GM19025 (cell line): ENCODE data around the gene SIVA1.

Experiments
- ATAC-seq: cut with Tn5 transposase; IDR thresholded peaks from one replicate; pipeline ENCODE4 v1.9.1; 2021; ENCODE audit warnings: mild to moderate bottlenecking, low read depth, moderate library complexity; ENCODE audit not compliant: unreplicated experiment

SIVA1 gene, protein sequence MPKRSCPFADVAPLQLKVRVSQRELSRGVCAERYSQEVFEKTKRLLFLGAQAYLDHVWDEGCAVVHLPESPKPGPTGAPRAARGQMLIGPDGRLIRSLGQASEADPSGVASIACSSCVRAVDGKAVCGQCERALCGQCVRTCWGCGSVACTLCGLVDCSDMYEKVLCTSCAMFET

DNA sequence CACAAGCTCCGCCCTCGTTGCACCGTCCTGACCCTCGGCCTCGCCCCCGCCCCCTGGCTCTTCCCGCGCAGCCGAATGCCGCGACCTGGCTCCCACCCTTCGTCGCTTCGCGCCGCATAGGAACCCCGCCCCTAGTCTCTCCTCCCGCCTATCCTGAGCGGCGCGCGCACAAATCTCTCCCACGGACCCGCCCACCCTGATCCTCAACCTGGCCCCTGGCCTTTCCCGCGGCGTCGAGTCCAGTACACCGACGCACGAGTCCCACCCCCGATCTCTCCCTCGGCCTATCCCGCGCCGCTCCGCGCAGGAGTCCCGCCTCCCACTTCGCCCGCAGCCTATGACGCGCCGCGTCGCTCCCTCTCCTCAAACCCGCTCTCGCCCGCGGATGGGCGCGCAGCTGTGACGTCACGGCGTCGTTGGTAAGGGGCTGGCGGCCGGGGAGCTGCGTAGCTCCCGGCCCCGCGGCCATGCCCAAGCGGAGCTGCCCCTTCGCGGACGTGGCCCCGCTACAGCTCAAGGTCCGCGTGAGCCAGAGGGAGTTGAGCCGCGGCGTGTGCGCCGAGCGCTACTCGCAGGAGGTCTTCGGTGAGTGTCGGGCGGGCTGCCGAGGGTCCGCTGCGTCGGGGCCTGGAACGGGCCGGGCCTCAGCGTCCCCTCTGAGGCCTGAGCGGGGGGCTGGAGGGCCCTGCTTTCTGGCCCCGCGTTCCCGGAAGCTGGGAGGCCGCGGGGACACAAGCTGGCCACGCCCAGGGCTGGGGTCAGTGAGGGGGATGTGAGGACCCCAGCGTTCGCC lies at the start of gene SIVA1:
Gene SIVA1, plus strand, starts transcription at position 413 of the 793 bp plus-strand sequence. Its CDS starts 55 bp downstream, at position 468.
- peak; percentile 86 for ATAC-seq

DNA sequence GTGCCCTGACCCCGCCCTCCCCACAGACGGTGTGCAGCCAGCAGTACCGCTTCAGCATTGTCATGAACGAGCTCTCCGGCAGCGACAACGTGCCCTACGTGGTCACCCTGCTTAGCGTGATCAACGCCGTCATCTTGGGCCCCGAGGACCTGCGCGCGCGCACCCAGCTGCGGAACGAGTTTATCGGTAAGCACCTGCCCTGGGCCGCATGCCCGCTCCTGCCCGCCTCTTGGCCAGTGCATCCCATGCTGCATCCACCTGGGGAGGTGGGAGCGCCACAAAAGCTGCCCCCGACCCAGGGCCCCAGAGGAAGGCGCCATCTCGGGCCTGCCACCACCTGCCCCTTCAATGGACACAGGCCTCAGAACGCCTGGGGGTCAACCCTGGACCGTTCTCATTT lies 49.7 kb upstream of the SIVA1 start:
- ATAC-seq: no peak

DNA sequence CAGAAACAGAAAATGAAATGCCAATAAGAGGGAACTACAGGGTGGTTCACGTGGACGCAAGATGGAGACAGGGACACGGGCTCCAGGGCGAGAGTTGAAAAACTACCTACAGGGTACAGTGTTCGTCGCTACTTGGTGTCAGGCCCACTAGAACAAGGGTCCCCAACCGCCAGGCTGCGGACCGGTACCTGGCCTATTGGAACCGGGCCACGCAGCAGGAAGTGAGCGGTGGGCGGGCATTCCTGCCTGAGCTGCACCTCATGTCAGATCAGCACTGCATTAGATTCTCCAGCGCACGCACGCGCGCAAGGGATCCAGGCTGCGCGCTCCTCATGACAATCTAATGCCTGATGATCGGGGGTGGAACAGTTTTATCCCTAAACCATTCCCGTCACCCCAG lies 48.7 kb upstream of the SIVA1 start:
- no peak for ATAC-seq

DNA sequence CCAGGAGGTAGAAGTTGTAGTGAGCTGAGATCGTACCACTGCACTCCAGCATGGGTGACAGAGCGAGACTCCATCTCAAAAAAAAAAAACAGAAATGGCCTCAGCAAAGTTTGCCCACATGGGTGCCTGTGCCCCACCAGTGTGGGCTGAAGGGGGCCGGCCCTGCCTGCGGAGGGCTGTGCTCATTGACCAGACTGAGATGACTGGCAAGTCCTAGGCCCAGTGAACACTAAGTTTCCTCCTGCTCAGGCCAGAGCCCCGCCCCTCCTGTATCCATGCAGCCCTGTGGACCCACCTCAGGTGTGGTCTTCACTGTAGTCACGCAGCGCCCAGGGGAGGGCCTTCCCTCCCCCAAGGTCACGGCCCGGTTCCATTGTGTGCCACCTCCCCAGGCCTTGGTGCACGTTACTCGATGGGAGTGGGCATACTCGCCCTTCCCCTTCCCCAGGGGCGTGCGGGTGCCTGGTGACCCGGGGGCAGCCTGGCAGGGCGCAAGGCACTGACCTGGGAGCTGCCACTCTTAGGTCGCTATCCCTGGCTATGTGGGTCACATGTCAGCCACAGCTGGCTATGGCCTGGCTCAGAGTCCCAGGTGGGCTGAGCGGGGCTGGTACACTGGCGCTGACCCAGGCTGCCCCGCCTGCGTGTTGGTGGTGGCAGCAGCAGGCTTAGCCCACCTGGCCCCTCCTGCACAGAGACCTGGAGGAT lies 47.5 kb upstream of the SIVA1 start:
- no peak for ATAC-seq

DNA sequence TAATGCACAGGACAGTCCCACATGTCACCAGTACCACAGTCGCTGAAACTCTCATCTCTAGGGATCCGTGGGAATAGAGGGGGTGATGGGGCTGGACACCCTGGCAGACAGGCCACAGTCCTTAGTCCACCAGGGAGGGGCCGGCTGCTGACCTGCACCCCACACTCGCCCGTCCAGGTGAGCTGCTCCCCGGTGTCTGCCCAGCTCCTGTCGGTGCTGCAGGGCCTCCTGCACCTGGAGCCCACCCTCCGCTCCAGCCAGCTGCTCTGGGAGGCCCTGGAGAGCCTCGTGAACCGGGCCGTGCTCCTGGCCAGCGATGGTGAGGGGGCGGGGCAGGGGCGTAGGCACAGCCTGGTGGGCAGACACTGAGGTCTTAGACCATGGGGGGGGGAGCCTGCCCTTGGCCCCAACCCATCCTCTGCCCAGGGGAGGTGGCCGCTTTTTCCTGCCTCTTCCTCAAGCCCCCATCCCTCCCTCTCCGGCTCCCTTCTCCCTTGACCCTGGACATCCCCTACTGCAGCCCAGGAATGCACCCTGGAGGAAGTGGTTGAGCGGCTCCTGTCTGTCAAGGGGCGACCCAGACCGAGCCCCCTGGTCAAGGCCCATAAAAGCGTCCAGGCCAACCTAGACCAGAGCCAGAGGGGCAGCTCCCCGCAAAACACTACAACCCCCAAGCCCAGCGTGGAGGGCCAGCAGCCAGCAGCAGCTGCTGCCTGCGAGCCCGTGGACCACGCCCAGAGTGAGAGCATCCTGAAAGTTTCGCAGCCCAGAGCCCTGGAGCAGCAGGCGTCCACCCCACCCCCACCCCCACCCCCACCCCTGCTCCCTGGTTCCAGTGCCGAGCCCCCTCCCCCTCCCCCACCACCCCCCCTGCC lies 46.0 kb upstream of the SIVA1 start:
- no peak for ATAC-seq

DNA sequence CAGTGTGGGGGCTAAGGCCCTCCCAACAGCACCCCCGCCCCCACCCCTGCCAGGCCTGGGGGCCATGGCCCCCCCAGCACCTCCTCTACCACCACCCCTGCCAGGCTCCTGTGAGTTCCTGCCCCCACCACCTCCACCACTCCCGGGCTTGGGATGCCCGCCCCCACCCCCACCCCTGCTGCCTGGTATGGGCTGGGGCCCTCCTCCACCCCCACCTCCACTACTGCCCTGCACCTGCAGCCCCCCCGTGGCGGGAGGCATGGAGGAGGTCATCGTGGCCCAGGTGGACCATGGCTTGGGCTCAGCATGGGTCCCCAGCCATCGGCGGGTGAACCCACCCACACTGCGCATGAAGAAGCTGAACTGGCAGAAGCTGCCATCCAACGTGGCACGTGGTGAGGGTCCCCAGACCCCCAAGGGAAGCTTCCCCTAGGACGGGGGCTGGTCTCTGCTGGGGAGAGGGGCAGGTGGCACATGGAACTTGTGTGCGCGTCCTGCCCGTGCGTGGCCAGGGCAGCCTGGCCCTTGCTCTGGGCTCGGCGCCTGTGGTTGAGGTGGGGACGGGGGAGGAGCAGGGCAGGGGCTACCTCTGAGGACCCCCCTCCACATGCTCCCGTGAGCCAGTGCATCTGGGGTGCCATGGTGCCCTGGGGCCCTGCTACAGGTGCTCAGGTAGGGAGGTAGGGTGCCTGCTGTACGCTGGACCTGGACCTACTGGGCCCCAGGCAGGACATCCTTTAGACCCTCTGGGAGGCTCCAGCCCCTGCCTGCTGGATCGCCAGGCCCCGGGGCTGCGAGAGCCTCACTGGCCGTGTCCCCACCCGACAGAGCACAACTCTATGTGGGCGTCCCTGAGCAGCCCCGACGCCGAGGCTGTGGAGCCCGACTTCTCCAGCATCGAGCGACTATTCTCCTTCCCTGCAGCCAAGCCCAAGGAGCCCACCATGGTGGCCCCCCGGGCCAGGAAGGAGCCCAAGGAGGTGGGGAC lies 45.0 kb upstream of the SIVA1 start:
- ATAC-seq: no peak

DNA sequence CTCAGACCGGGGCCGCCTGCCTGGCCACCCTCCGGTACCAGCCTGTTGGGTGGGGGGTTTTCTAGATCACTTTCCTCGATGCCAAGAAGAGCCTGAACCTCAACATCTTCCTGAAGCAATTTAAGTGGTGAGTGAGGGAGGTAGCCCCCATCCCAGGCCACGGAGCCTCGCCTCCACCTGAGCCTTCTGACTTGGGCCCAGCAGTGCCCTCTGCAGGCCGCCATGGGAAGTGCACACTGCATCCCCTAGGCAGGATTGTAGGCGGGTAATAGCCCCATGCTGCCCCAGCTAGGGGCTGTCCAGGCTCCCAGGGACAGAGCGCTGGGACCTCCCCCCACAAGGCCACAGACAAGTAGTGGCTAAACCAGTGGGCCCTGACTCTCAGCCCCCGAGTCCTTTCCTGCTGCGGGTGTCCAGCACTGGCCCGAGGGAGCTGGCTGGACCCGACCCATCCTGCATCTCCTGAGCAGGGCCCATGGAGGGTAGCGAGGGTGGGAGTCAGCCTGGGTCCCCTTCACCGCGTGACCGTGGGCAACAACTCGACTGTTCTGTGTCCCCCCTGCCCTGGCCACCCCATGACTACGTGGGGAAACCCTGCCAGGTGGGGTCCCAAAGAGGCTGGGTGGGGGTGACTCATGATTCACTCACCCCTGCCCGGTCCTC lies 44.2 kb upstream of the SIVA1 start:
- no peak for ATAC-seq

DNA sequence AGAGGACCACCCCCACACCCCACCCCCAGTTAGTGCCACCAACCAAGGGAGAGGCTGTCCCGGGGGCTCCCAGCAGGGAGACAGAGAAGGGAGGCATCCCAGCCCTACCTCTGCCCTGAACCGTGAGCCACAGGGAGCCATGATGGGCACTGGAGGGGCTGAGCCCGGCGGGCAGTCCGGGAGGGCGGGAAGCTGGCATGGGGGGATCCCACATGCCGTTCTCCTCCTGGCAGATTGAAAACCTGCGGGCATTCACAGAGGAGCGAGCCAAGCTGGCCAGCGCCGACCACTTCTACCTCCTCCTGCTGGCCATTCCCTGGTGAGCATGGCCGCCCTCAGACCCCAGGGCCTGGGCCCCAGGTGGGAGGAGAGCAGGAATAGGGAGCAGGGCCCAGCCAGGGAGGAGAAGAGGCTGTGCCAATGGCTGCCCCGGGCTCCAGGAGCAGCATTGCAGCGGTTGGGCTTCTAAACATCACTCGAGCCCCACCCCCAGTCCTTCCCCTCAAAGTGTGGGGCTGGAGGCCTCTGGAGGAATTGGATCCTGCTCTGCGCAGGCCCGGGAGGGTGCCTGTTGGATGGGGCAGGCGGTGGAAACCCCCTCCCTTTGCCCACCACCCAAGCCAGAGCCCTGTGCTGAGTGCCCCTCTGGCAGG lies 43.4 kb upstream of the SIVA1 start:
- ATAC-seq: no peak

DNA sequence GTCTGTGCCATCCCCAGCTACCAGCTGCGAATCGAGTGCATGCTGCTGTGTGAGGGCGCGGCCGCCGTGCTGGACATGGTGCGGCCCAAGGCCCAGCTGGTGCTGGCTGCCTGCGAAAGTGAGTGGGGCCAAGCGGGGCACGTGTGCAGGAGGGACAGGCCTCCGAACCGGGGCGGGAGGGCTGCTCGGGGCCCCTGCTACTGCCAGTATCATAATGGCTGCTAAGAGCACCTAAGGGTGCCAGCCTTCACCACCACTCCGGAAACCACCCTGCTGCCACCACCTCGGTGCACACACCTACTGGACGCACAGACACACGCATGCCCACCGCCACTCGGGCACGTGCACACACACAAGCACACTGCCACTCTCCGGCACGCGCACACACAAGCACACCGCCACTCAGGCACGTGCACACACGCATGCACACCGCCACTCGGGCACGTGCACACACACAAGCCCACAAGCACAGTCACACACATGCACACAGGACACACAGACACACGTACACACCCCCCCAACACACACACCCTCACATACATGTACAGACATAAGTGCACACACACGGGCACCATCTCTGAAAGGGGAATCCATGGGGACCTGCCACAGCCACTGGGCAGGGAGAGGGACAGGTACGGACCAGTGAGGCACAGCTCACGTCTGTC lies 42.7 kb upstream of the SIVA1 start:
- ATAC-seq: no peak

DNA sequence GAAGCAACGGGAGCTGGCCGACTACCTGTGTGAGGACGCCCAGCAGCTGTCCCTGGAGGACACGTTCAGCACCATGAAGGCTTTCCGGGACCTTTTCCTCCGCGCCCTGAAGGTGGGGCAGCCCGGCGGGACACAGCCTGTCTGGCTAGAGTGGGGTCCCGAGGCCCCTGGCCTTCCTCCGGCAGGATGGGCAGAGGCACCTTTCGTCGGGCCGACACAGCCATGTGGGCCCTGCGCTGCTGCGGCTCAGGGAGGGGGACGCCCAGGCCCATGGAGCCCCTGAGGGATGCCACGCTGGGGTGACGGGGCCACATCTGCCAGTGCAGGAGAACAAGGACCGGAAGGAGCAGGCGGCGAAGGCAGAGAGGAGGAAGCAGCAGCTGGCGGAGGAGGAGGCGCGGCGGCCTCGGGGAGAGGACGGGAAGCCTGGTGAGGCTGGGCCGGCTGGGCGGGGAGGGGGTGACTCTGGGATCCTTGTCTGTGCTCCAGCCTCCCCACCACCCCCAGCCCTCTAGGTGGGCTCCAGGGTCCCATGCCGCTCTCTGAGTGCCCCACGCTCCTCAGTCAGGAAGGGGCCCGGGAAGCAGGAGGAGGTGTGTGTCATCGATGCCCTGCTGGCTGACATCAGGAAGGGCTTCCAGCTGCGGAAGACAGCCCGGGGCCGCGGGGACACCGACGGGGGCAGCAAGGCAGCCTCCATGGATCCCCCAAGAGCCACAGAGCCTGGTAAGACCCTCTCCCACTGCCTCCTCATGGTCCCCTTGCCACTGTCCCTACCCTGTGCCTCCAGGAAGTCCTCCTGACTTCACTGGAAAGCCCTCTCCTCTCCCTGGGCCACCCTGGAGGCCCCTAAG lies 39.8 kb upstream of the SIVA1 start:
- no peak for ATAC-seq

DNA sequence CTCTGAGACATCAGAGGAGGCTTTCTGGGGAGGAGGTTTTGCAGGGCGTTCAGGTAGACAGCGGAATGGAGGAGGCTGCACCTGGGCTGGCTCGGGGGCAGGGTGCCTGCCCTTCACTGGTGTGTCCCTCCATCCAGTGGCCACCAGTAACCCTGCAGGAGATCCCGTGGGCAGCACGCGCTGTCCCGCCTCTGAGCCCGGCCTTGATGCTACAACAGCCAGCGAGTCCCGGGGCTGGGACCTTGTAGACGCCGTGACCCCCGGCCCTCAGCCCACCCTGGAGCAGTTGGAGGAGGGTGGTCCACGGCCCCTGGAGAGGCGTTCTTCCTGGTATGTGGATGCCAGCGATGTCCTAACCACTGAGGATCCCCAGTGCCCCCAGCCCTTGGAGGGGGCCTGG lies 38.9 kb upstream of the SIVA1 start:
- no peak for ATAC-seq

DNA sequence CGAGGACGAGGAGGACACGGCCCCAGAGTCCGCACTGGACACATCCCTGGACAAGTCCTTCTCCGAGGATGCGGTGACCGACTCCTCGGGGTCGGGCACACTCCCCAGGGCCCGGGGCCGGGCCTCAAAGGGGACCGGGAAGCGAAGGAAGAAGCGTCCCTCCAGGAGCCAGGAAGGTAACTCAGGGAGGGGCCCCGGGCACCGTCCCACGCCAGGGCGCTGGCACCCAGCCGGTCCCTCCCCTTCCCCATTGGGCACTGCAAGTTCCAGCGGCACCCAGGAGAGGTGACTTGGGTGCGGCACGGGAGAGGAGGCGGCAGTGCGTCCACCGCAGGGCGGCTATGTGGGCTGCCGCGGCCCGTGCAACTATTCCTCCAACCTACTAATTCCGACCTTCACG lies 38.3 kb upstream of the SIVA1 start:
- no peak for ATAC-seq

DNA sequence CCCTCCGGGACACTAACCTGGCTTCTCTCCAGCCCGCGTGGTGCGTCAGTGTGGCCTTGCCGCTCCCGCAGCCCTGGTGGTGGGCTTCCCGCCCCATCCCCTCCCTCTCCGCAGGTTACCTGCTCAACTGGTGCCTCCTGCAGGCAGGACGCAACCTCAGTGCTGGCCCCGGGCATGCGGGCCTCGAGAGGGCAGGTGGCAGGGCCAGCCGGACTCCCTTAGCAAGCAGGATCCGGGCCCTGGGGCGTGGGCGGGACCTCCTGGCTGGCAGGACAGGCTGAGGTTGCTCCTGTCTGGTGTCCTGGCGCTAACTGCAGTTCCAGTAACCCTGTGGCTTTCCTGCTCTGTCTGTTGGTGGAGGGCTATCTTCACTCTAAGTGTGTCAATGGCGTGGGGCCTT lies 37.5 kb upstream of the SIVA1 start:
- no peak for ATAC-seq

DNA sequence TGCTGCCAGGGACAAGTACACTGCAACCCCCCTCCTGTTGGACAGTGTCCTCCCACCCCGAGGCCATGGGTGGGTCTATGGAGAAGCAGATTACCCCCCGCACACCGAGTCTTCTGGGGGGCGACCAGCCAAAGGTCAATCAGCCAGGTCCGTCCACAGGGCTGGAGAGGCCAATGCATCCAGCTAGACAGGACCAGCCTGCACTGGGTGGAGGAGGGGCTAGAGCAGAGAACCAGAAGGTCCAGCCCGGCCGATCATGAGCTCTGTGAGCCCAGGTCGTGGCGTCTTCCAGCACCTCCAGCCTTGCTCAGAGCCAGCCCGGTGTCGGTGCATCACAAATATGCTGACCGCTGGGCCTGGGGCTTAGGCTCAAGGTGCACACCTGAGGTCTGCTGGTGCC lies 37.1 kb upstream of the SIVA1 start:
- no peak for ATAC-seq

DNA sequence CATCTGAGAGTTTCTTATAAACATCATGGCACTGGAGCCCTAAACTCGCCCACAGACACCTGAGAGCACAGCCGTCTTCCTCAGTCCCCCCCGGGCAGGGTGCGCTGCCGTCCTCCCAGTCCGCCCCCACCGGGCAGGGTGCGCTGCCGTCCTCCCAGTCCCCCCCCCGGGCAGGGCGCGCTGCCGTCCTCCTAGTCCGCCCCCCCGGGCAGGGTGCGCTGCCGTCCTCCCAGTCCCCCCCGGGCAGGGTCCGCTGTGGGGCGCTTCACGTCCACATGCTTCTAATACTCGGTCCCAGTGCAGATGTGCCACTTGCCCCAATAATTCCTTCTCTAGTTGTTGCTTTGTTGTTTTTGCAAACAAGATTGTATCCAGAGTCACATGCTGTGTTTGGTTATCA lies 35.8 kb upstream of the SIVA1 start:
- ATAC-seq: no peak

DNA sequence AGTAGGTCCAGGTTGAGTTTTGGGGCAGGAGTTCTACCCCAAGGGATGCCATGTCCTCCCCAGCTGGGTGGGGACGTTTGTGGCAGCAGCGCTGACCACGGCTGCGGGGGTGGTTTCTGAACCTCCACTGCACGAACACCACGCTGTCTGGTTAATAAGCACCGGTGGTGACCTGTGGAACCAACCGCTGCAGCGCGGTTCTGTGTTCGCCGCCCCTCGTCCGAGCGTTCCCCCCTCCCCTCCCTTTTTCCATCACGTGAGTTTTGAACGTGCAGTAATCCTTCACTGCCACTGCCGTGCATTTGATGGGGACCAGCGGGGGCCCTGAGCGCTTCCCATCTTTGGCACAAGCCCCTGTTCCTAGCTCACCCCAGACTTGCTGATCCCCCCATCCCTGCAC lies 35.3 kb upstream of the SIVA1 start:
- ATAC-seq: no peak

DNA sequence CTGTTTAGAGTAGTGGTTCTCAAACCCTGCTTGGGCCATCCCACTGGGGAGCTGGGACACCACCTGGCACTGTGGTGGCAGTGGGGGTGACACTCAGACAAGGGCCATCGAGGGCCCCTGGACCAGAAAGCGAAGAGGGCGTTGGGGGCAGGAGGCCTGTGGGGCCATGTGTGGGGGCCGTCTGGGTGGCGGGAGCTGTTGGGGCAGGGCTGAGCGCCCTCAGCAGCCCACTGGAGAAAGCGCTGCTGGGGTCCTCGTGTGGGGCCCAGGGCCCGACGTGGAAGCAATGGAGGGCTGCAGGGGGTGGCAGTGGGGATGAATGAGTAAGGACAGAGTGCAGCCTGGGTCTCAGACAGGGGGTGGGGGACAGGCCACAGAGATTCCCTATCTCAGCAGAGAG lies 34.8 kb upstream of the SIVA1 start:
- no peak for ATAC-seq
